ENCODE measurements around the gene CFL1.
"Not testable (repeated sequence)": the region's sequence is repeated elsewhere in the genome, so short reads cannot be mapped to it uniquely, and the experiment has no call there.

Gene CFL1

DNA sequence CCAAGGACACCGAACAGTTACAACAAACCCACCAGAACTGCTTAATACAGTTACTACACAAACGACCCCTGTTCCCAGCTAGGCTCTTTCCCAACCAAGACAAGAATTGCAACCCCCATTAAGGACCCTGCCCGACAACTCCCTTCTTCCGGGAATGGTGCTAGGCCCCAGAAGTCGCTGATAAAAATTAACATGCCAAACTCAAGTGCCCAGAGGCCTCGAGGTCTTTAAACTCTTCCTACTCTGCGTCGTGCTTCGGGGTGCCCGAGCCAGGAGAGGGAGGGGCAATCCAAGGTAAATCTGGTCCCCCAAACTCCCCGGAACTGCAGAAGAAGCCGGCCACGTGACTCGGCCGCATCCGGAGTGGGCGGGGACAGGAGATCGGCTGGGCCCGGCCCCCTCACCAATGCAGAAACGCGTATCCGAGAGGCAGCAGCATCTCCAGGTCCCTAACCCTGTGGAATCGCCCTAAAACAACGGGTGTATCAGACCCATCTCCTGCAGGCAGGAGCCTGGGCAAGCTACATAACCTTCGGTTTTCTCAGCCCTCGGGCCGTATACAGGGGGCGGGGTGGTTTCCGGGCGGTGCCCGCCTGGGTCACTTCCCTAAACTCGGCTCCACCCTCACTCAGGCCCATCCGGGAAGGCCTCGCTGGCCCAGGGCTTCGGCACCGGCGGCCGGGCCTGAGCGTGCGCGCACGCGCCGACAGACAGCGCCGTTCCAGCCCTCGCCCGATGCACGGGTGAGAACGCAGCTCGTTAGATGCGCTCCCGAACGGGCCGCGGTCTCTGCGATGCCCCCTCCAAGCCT is 1.1 kb downstream of the CFL1 start:
- peak; percentile 52 for DNase-seq

DNA sequence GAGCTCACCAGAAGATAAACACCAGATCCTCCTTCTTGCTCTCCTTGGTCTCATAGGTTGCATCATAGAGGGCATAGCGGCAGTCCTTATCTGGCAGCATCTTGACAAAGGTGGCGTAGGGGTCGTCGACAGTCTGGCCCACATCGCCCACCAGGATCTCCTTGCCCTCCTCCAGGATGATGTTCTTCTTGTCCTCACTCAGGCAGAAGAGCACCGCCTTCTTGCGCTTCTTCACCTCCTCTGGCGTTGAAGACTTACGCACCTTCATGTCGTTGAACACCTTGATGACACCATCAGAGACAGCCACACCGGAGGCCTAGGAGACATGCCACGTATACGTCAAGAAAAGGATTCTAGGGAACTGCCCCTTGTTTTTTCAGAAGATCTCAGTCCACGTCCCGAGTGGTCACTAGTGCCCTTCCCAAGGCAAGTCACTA is 2.0 kb downstream of the CFL1 start:
- no peak for DNase-seq

- DNase-seq: no peak
These were observed 2.8 kb downstream of the CFL1 start for GRCh38 chr11:65854852-65855837.

DNA sequence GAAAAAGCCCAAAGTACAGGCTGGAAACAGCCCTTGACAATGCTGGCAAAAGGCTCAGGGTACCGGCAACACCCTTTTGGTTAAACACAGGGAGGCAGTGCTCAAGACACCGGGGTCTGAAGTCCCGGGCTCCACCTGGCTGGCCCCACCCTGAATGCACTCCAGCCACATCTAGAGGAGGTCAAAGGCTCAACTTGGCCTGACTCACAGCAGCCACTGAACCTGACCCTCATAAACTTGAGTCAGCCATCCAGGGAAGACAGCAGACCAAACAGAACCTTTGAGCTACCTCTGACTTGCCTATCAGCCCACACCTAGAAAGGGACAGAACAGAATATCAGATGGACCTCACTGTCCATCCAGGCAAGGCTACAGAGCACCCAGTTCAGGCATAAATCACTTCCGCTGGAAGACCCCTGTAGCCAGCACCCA is 3.8 kb downstream of the CFL1 start:
- no peak for DNase-seq

DNA sequence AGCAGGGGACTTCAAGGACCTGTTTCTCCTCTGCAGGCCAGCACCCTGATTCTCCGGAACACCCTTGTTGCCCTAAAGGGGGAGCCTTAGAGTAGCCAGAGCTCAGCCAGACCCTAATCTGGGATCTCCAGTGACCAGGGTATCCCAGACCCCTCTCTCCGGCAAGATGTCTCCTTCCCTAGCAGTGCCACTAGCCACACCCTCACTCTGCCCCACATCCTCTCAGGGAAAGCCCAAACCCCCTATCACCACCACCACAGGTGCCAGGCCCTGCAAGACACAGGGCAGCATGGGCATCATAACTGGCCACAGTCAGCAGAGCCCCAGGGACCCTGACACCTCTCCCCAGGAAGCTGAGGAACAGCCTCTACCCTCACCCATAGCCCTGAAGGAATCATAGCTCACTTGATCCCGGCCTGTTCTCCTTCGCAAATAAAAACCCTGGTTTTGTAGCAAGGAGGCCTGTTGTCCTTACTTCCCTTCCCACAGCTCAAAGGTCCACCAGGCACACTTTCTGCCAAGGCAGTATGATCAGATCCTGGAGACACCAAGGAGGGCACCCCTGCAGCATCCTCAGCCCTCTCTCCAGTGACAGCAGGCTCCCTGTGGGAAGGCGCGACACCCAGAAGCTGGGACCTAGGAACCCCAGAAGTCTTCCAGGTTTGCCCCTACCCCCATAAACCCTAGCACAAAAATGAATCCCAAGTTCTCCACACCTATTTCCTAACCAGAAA is 4.6 kb downstream of the CFL1 start:
- no peak for DNase-seq

- DNase-seq: no peak
These were observed 5.3 kb downstream of the CFL1 start for GRCh38 chr11:65852508-65853245.

DNA sequence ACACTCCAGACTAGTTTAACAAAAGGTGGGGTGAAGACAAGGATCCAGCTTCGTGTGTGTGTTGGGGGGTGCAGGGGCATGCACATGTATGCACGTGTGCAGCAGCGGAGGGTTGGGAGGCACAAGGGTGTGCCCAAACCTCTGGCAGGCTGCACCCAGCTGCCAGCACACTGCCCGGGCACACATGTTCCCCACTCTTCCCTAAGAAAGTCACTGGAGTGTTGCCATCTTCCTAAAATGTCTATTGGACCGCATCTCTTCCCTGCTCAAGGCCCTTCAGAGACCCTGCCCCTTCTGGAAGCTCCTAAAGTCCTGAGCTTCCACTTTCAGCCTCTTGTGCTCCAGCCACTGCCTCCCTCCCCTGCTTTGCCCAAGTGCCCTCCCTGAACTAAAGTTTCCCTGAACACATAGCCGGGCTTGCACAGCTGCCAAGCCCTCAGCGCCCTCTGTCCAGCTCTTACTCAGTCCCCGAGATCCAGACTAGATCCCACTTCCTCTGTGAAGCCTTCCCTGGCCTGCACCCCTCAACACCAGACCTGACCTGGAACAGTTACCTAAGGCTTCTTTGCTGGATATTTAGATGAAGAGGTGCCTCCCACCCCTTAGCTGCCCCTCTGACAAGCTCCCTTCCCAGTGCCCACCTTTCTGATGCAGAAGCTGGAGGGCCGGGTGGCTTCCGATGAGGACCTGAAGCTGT is 6.0 kb downstream of the CFL1 start:
- no peak for DNase-seq

DNA sequence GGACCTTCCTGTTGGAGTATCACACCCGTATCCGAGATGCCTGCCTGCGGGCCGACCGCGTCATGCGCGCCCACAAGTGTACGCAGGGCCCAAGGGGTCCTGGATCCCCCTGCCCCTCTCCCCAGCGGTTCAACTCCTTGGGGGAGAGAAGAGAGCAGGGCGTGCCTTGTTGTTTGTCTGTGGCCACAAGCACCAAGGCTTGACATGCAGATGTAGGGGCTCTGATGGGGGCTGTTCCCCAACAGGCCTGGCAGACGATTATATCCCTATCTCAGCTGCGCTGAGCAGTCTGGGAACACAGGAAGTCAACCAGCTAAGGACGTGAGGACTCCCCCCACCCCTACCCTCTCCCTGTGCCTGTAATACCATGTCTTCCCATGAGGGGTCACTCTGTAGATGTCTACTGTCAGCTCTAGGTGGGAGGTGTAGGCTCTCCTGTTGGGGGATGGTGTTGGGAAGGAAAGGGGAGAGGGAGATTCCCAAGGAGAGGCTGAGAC is 6.8 kb downstream of the CFL1 start:
- DNase-seq: no peak

GRCh38 chr11:65850217-65851082 is 7.5 kb downstream of the CFL1 start:
- no peak for DNase-seq

GRCh38 chr11:65849771-65850216 is 8.2 kb downstream of the CFL1 start:
- DNase-seq: no peak

DNA sequence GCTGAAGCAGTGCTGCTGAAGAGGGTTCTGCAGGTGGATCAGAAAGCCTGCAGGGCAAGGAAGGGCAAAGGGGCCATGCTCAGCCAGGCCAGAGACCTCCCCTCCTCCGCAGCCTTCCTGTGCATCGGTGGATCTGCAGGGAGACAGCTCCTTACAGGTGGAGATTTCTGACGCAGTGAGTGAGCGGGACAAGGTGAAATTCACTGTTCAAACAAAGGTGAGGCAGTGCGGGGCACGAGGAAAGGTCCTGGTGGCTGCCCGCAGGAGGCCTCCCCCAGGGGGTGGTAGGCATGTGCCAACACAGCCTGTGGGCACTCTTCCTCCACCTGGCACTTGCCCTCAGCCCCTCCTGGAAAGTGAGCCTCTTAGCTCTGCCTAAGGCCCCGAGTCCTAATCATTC is 8.6 kb downstream of the CFL1 start:
- no peak for DNase-seq

- DNase-seq: not testable (repeated sequence)
These were observed 9.3 kb downstream of the CFL1 start for GRCh38 chr11:65848693-65849092.

DNA sequence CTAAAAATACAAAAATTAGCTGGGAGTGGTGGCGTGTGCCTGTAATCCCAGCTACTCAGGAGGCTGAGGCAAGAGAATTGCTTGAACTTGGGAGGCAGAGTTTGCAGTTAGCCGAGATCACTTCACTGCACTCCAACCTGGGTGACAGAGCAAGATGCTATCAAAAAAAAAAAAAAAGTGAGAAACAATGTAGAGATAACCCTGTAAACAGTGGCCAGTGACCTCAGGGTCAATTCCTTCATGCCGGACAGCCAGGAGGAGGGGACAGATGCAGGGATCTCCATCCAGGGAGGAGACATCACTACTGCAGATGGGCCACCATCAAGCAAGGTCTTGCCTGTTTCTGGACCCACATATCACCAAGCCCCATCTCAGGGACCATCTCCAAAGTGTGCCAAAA is 10.2 kb downstream of the CFL1 start:
- no peak for DNase-seq

- no peak for DNase-seq
These were observed 13.6 kb downstream of the CFL1 start for GRCh38 chr11:65844231-65844872.

DNA sequence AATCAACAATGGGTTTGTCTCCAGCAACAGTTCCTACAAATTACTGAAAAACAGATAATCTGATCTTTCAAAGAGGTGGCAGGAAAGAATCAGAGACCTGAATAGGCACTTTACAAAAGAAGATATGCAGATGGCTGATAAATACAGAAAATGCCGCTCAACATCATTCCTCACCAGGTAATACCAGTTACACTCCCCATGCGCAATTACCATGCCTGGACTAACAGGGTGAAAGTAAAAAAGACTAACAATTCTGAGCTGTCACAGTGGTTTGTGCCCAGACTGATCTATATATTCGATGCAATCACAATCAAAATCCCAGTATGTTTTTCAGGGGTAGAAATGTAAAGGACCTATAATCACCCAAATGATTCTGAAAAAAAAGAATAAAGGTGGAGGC is 14.2 kb downstream of the CFL1 start:
- DNase-seq: no peak

DNA sequence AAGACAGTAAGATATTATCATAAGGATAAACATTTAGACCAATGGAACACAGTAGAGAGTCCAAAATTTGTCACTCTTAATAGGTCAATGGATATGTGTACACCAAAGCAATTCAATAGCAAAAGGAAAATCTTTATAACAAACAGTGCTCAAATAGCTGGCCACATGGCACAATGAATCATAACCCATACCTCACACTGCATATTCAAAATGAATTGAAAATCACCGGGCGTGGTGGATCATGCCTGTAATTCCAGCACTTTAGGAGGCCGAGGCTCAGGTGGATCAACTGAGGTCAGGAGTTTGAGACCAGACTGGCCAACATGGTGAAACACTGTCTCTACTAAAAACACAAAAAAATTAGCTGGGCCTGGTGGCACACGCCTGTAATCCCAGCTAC is 15.8 kb downstream of the CFL1 start:
- no peak for DNase-seq

DNA sequence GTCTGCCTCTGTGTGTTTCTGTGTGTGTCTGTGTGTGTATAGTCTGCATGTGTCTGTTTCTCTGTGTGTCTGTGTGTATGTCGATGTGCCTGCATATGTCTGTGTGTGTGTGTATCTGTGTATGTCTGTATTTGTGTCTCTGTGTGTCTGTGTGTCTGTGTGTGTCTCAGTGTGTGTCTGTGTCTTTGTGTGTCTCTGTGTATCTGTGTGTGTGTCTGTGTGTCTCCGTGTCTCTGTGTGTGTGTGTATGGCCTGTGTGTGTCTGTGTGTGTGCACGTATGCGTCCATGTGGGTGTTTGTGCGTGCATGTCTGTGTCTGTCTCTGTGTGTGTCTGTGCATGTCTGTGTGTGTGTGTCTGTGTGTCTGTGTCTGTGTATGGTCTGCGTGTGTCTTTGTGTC is 23.8 kb downstream of the CFL1 start:
- DNase-seq: no peak

GRCh38 chr11:65833297-65834030 is 24.5 kb downstream of the CFL1 start, which contains the start of gene SNX32:
SNX32 (plus strand) TSS chr11:65833963; CDS start chr11:65834066, 103 bp downstream.
- peak; percentile 81 for DNase-seq

DNA sequence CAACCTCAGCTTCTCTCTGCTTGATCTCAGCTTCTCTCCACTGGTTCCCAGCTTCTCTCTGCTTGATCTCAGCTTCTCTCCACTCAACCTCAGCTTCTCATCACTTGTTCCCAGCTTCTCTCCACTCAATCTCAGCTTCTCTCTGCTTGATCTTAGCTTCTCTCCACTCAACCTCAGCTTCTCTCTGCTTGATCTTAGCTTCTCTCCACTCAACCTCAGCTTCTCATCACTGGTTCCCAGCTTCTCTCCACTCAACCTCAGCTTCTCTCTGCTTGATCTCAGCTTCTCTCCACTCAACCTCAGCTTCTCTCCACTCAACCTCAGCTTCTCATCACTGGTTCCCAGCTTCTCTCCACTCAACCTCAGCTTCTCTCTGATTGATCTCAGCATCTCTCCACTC is 25.7 kb downstream of the CFL1 start:
- DNase-seq: not testable (repeated sequence)
